ENCODE measurements around the gene SCAF1.

The SCAF1 gene

GRCh38 chr19:49641688-49642491, at the start of gene SCAF1:
SCAF1 (plus strand) TSS chr19:49642209; CDS start chr19:49645027, 2,818 bp downstream.
- peak; percentile 98 for DNase-seq

GRCh38 chr19:49592486-49593232, 49.4 kb upstream of the SCAF1 start:
- DNase-seq, result peak; percentile 78

- DNase-seq, result peak; percentile 95
Measured at GRCh38 chr19:49593233-49594113, 48.5 kb upstream of the SCAF1 start.

GRCh38 chr19:49594157-49594992, 47.6 kb upstream of the SCAF1 start:
- no peak for DNase-seq

- no peak for DNase-seq
Measured at GRCh38 chr19:49594993-49595818, 46.8 kb upstream of the SCAF1 start.

- DNase-seq, result no peak
Measured at GRCh38 chr19:49595819-49596404, 46.1 kb upstream of the SCAF1 start.

GRCh38 chr19:49596407-49596806, 45.6 kb upstream of the SCAF1 start:
- no peak for DNase-seq

- DNase-seq, result no peak
Measured at GRCh38 chr19:49596954-49597702, 44.9 kb upstream of the SCAF1 start.

GRCh38 chr19:49597703-49597974, 44.4 kb upstream of the SCAF1 start:
- DNase-seq, result no peak

GRCh38 chr19:49599378-49600295, 42.4 kb upstream of the SCAF1 start:
- no peak for DNase-seq

- DNase-seq, result no peak
Measured at GRCh38 chr19:49601482-49602038, 40.4 kb upstream of the SCAF1 start.

GRCh38 chr19:49602806-49603205, 39.2 kb upstream of the SCAF1 start:
- DNase-seq, result no peak

- no peak for DNase-seq
Measured at GRCh38 chr19:49605605-49606004, 36.4 kb upstream of the SCAF1 start.

- no peak for DNase-seq
Measured at GRCh38 chr19:49609499-49610092, 32.4 kb upstream of the SCAF1 start.

GRCh38 chr19:49613374-49613773, 28.6 kb upstream of the SCAF1 start:
- no peak for DNase-seq

GRCh38 chr19:49614096-49614833, 27.7 kb upstream of the SCAF1 start:
- no peak for DNase-seq

- DNase-seq, result no peak
Measured at GRCh38 chr19:49615861-49616260, 26.1 kb upstream of the SCAF1 start.

- no peak for DNase-seq
Measured at GRCh38 chr19:49616532-49616931, 25.5 kb upstream of the SCAF1 start.
